ENCODE measurements around the gene AWAT1.
A peak's percentile ranks its signal among the peaks of the same experiment; 100 is the strongest.

Gene AWAT1

GRCh38 chrX:70219938-70220764 lies 14.3 kb upstream of the AWAT1 start:
- no peaks in the 10 kb centered on the region for H3K36me3 ChIP-seq
- no peak overlapping the region for H3K4me3 ChIP-seq
- intact Hi-C loops (cut with DNase I; ENCODE audit: low total_unique reads) = no loop called here
- H3K9me3 ChIP-seq = no peaks in the 10 kb centered on the region
- H3K27me3 ChIP-seq = no peaks in the 10 kb centered on the region
- DNase-seq = peak; percentile 56 to 71
- no peak for TF ChIP-seq CTCF (IDR thresholded peaks at IDR 0.05)
- H3K4me1 ChIP-seq = no peaks in the 10 kb centered on the region
- H3K27ac ChIP-seq = no peak overlapping the region

- H3K27ac ChIP-seq = no peak overlapping the region
- TF ChIP-seq CTCF (IDR thresholded peaks at IDR 0.05) = no peak
- no peaks in the 10 kb centered on the region for H3K36me3 ChIP-seq
- H3K4me1 ChIP-seq = no peaks in the 10 kb centered on the region
- H3K9me3 ChIP-seq = no peaks in the 10 kb centered on the region
- DNase-seq = no peak
- H3K27me3 ChIP-seq = no peaks in the 10 kb centered on the region
- no peak overlapping the region for H3K4me3 ChIP-seq
- intact Hi-C loops (cut with DNase I; ENCODE audit: low total_unique reads) = no loop called here
Measured at GRCh38 chrX:70226048-70226447, 8.4 kb upstream of the AWAT1 start.

GRCh38 chrX:70226687-70227086 lies 7.8 kb upstream of the AWAT1 start:
- DNase-seq = no peak
- Histone ChIP-seq H3K27ac (no peak overlapping the region), H3K27me3 (no peaks in the 10 kb centered on the region), H3K4me3 (no peak overlapping the region), H3K9me3 (no peaks in the 10 kb centered on the region), H3K4me1 (no peaks in the 10 kb centered on the region), H3K36me3 (no peaks in the 10 kb centered on the region)
- no peak for TF ChIP-seq CTCF (IDR thresholded peaks at IDR 0.05)
- intact Hi-C loops (cut with DNase I; ENCODE audit: low total_unique reads) = no loop called here

- no peak overlapping the region for H3K4me3 ChIP-seq
- intact Hi-C loops (cut with DNase I; ENCODE audit: low total_unique reads) = no loop called here
- H3K9me3 ChIP-seq = no peaks in the 10 kb centered on the region
- H3K4me1 ChIP-seq = no peaks in the 10 kb centered on the region
- DNase-seq = no peak
- no peak overlapping the region for H3K27ac ChIP-seq
- TF ChIP-seq CTCF (IDR thresholded peaks at IDR 0.05) = no peak
- no peaks in the 10 kb centered on the region for H3K36me3 ChIP-seq
- no peaks in the 10 kb centered on the region for H3K27me3 ChIP-seq
Measured at GRCh38 chrX:70231666-70232065, 2.8 kb upstream of the AWAT1 start.

GRCh38 chrX:70240751-70241150 lies 6.3 kb downstream of the AWAT1 start:
- no peak for DNase-seq
- Histone ChIP-seq H3K36me3 (no peaks in the 10 kb centered on the region), H3K27ac (no peak overlapping the region), H3K4me1 (no peaks in the 10 kb centered on the region), H3K4me3 (no peak overlapping the region), H3K9me3 (no peaks in the 10 kb centered on the region), H3K27me3 (no peaks in the 10 kb centered on the region)
- intact Hi-C loops (cut with DNase I; ENCODE audit: low total_unique reads) = no loop called here
- TF ChIP-seq CTCF (IDR thresholded peaks at IDR 0.05) = no peak

All from tibial artery (tissue), 4 donors.